ENCODE data around the gene HNRNPF. TPM values are rescaled to one million over a fixed set of nuclear protein-coding genes. Genes with fewer than 3 reads are reported as not detected.
A peak's percentile ranks its signal among the peaks of the same experiment; 100 is the strongest.

The HNRNPF gene
- total and polyA plus RNA-seq, 11 donors: 24.0 to 142 (median 79.1) TPM

GRCh38 chr10:43350686-43351085 is 58.3 kb downstream of the HNRNPF start:
- Histone ChIP-seq H3K36me3 (no peaks in the 10 kb centered on the region), H3K4me3 (peak overlapping the region in 1 of 12 donors; percentile 10), H3K9me3 (no peaks in the 10 kb centered on the region), H3K27ac (no peak overlapping the region), H3K4me1 (peaks cover 0 to 7% (median 0%) of the 10 kb centered on the region in 12 donors), H3K27me3 (peaks cover 0 to 19% (median 2%) of the 10 kb centered on the region in 9 donors)
- peak in 1 of 5 donors; percentile 8 for DNase-seq
- intact Hi-C loops (cut with DNase I): loop anchor here in 1 of 10 donors (10.0 kb wide), 1 partner anchor 146 kb away; no protein-coding TSS in a partner anchor
- peak in 1 of 4 donors; percentile 18 for ATAC-seq
- WGBS, 4 donors: 16 to 31% (median 25%) methylated on average over 28 to 34 of the region's 34 CpGs
- no peak for TF ChIP-seq POLR2A (IDR thresholded peaks at IDR 0.05)

- H3K27me3 ChIP-seq: peaks cover 0 to 19% (median 2%) of the 10 kb centered on the region in 9 donors
- TF ChIP-seq POLR2A (IDR thresholded peaks at IDR 0.05) (no peak), CTCF (IDR thresholded peaks at IDR 0.05) (no peak)
- H3K4me1 ChIP-seq: peaks cover 0 to 7% (median 0%) of the 10 kb centered on the region in 12 donors
- no peaks in the 10 kb centered on the region for H3K36me3 ChIP-seq
- intact Hi-C loops (cut with DNase I): loop anchor here in 1 of 10 donors (10.0 kb wide), 1 partner anchor 145 kb away; no protein-coding TSS in a partner anchor
- H3K27ac ChIP-seq: no peak overlapping the region
- H3K9me3 ChIP-seq: no peaks in the 10 kb centered on the region
- no peak overlapping the region for H3K4me3 ChIP-seq
- ATAC-seq: peak in 2 of 4 donors; percentile 9 to 13
- DNase-seq: peak in 1 of 5 donors; percentile 11
- 27 to 49% (median 28%) methylated on average over 6 to 7 of the region's 7 CpGs for WGBS, 4 donors
These were observed 58.8 kb downstream of the HNRNPF start for GRCh38 chr10:43350156-43350555.

- Histone ChIP-seq H3K9me3 (no peaks in the 10 kb centered on the region), H3K4me3 (no peak overlapping the region), H3K36me3 (no peaks in the 10 kb centered on the region), H3K4me1 (peaks cover 0 to 7% (median 0%) of the 10 kb centered on the region in 12 donors), H3K27ac (no peak overlapping the region), H3K27me3 (peaks cover 0 to 19% (median 2%) of the 10 kb centered on the region in 9 donors)
- TF ChIP-seq POLR2A (IDR thresholded peaks at IDR 0.05): no peak
- TF ChIP-seq CTCF (IDR thresholded peaks at IDR 0.05): peak; percentile 81 to 91 (median 85)
- ATAC-seq: peak; percentile 88 to 99 (median 98)
- WGBS, 4 donors: 50 to 57% (median 52%) methylated on average over 13 of the region's 13 CpGs
- intact Hi-C loops (cut with DNase I): loop anchor here (2.0 to 10.0 kb wide), 6 partner anchors 51 to 484 kb away; no protein-coding TSS in a partner anchor
- DNase-seq: peak; percentile 81 to 88 (median 86)
These were observed 60.3 kb downstream of the HNRNPF start for GRCh38 chr10:43348511-43349312.

GRCh38 chr10:43347997-43348396 is 61.0 kb downstream of the HNRNPF start:
- H3K36me3 ChIP-seq: no peaks in the 10 kb centered on the region
- ATAC-seq (no peak), DNase-seq (peak in 1 of 5 donors; percentile 0)
- 91 to 97% (median 96%) methylated on average over 4 of the region's 4 CpGs for WGBS, 4 donors
- H3K4me3 ChIP-seq: no peak overlapping the region
- H3K27me3 ChIP-seq: peaks cover 0 to 19% (median 2%) of the 10 kb centered on the region in 9 donors
- intact Hi-C loops (cut with DNase I): loop anchor here (2.0 to 10.0 kb wide), 6 partner anchors 51 to 483 kb away; no protein-coding TSS in a partner anchor
- no peak overlapping the region for H3K27ac ChIP-seq
- TF ChIP-seq CTCF (IDR thresholded peaks at IDR 0.05) (no peak), POLR2A (IDR thresholded peaks at IDR 0.05) (no peak)
- H3K9me3 ChIP-seq: no peaks in the 10 kb centered on the region
- peaks cover 0 to 7% (median 0%) of the 10 kb centered on the region in 12 donors for H3K4me1 ChIP-seq
